Measurements from ENCODE around the gene RIMS4.

RIMS4 gene

GRCh38 chr20:44737116-44737515 lies 73.2 kb downstream of the RIMS4 start:
- Histone ChIP-seq H3K4me3 (IDR thresholded peaks at IDR 0.05; ENCODE audit: insufficient read depth, low read depth, low read length) (no peak overlapping the region), H3K27me3 (ENCODE audit: insufficient read depth, low read depth) (peaks cover 3% of the 10 kb centered on the region; the same call in 1 of the 2 replicates), H3K9ac (no peak overlapping the region), H4K20me1 (ENCODE audit: insufficient read depth) (no peaks in the 10 kb centered on the region), H2AFZ (ENCODE audit: low read depth) (no peak overlapping the region), H3K36me3 (ENCODE audit: insufficient read depth) (no peaks in the 10 kb centered on the region), H3K4me2 (no peak overlapping the region), H3K79me2 (ENCODE audit: insufficient read depth, low read depth) (no peaks in the 10 kb centered on the region), H3K27ac (no peak overlapping the region), H3K4me1 (ENCODE audit: low read depth, poor library complexity, severe bottlenecking) (peaks cover 16% of the 10 kb centered on the region)
- TF ChIP-seq CTCF (conservative IDR thresholded peaks at IDR 0.05; ENCODE audit: low read depth, low read length): no peak

- H3K4me3 ChIP-seq (IDR thresholded peaks at IDR 0.05; ENCODE audit: insufficient read depth, low read depth, low read length): no peak overlapping the region
These were observed 74.0 kb downstream of the RIMS4 start for GRCh38 chr20:44736170-44737021.

GRCh38 chr20:44735816-44736169 lies 74.6 kb downstream of the RIMS4 start:
- Histone ChIP-seq H4K20me1 (ENCODE audit: insufficient read depth) (no peaks in the 10 kb centered on the region), H3K4me1 (ENCODE audit: low read depth, poor library complexity, severe bottlenecking) (peaks cover 20% of the 10 kb centered on the region), H3K4me3 (IDR thresholded peaks at IDR 0.05; ENCODE audit: insufficient read depth, low read depth, low read length) (no peak overlapping the region), H3K27ac (no peak overlapping the region), H3K79me2 (ENCODE audit: insufficient read depth, low read depth) (no peaks in the 10 kb centered on the region), H3K9ac (no peak overlapping the region), H3K4me2 (no peak overlapping the region), H3K36me3 (ENCODE audit: insufficient read depth) (no peaks in the 10 kb centered on the region), H2AFZ (ENCODE audit: low read depth) (peak overlapping the region; percentile 51; the same call in 1 of the 2 replicates), H3K27me3 (ENCODE audit: insufficient read depth, low read depth) (peaks cover 2% of the 10 kb centered on the region; the same call in 1 of the 2 replicates)
- TF ChIP-seq CTCF (conservative IDR thresholded peaks at IDR 0.05; ENCODE audit: low read depth, low read length): no peak

More at GRCh38 chr20:44736170-44737021, 74.0 kb downstream of the RIMS4 start:
- no peak overlapping the region for H3K4me2 ChIP-seq
- peak overlapping the region; percentile 51; the same call in 1 of the 2 replicates for H2AFZ ChIP-seq (ENCODE audit: low read depth)
- no peaks in the 10 kb centered on the region for H4K20me1 ChIP-seq (ENCODE audit: insufficient read depth)
- H3K4me1 ChIP-seq (ENCODE audit: low read depth, poor library complexity, severe bottlenecking): peaks cover 20% of the 10 kb centered on the region
- H3K9ac ChIP-seq: no peak overlapping the region
- TF ChIP-seq CTCF (conservative IDR thresholded peaks at IDR 0.05; ENCODE audit: low read depth, low read length): no peak
- no peak overlapping the region for H3K27ac ChIP-seq
- no peaks in the 10 kb centered on the region; the same call in 1 of the 2 replicates for H3K27me3 ChIP-seq (ENCODE audit: insufficient read depth, low read depth)
- no peaks in the 10 kb centered on the region for H3K79me2 ChIP-seq (ENCODE audit: insufficient read depth, low read depth)
- no peaks in the 10 kb centered on the region for H3K36me3 ChIP-seq (ENCODE audit: insufficient read depth)

- no peaks in the 10 kb centered on the region for H3K79me2 ChIP-seq (ENCODE audit: insufficient read depth, low read depth)
- H3K9ac ChIP-seq: no peak overlapping the region
- peaks cover 20% of the 10 kb centered on the region for H3K4me1 ChIP-seq (ENCODE audit: low read depth, poor library complexity, severe bottlenecking)
- H3K4me2 ChIP-seq: no peak overlapping the region
- H2AFZ ChIP-seq (ENCODE audit: low read depth): no peak overlapping the region
- H3K27me3 ChIP-seq (ENCODE audit: insufficient read depth, low read depth): peaks cover 7% of the 10 kb centered on the region; the same call in 1 of the 2 replicates
- no peak overlapping the region for H3K27ac ChIP-seq
- TF ChIP-seq CTCF (conservative IDR thresholded peaks at IDR 0.05; ENCODE audit: low read depth, low read length): peak; percentile 10; the same call in 1 of the 2 replicates
- H4K20me1 ChIP-seq (ENCODE audit: insufficient read depth): no peaks in the 10 kb centered on the region
- H3K4me3 ChIP-seq (IDR thresholded peaks at IDR 0.05; ENCODE audit: insufficient read depth, low read depth, low read length): no peak overlapping the region
- H3K36me3 ChIP-seq (ENCODE audit: insufficient read depth): no peaks in the 10 kb centered on the region
These were observed 75.4 kb downstream of the RIMS4 start for GRCh38 chr20:44734938-44735337.
